SK-N-MC (cell line): ENCODE results near the gene TNRC6B.

Source experiments
- EZH2 ChIP-seq: fragments of 200-600 bp; sonication (generic); IDR thresholded peaks from one replicate; pipeline ENCODE4 v1.6.1; 2017; ENCODE audit warnings: antibody characterized with exemption
- POLR2AphosphoS5 ChIP-seq: IDR thresholded peaks from 2 replicates; pipeline ENCODE4 v1.6.1; 2012; ENCODE audit warnings: mild to moderate bottlenecking, low read depth, low read length, borderline replicate concordance

DNA sequence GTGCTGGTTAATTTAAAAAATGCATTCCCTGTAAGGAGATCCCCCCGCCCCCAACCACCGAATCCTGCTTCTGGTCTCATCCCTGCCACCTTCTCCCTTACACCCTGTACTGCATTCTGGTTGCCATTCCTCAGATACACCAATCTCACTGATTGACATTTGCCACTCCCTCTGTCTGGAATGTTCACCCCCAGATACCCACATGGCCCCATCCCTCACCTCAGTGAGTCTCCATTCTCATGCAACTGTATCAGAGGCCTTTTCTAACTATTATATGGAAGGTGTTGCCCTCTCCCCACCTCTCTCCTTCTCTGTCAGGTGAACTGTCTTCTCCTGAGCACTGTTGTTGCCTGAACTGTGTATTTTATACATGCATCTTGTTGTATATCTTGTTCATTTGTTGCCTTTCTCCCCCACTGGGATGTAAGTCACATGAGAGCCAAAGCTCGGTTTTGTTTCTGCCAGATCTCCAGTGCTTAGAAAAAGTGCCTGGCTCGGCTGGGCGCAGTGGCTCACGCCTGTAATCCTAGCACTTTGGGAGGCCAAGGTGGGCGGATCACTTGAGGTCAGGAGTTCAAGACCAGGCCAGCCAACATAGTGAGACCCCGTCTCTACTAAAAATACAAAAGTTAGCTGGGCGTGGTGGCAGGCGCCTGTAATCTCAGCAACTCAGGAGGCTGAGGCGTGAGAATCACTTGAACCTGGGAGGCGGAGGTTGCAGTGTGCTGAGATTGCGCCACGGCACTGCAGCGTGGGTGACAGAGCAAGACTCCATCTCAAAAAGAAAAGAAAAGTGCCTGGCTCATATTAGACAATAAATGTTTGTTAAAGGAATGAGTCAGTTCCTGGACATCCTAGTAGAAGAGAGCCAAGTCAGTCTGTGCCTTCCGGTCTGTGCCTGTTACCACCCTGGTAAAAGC lies 61.0 kb downstream of the TNRC6B start:
- TF ChIP-seq EZH2: no peak
- no peak for TF ChIP-seq POLR2AphosphoS5
